Hippocampal formation (tissue), 2 donors: ENCODE data around the gene PAEP.

Experiments
- DNase-seq, 2 donors: peaks; one replicate each; lab custom pipeline; 2025; lab: John Stamatoyannopoulos, UW

The PAEP gene

DNA sequence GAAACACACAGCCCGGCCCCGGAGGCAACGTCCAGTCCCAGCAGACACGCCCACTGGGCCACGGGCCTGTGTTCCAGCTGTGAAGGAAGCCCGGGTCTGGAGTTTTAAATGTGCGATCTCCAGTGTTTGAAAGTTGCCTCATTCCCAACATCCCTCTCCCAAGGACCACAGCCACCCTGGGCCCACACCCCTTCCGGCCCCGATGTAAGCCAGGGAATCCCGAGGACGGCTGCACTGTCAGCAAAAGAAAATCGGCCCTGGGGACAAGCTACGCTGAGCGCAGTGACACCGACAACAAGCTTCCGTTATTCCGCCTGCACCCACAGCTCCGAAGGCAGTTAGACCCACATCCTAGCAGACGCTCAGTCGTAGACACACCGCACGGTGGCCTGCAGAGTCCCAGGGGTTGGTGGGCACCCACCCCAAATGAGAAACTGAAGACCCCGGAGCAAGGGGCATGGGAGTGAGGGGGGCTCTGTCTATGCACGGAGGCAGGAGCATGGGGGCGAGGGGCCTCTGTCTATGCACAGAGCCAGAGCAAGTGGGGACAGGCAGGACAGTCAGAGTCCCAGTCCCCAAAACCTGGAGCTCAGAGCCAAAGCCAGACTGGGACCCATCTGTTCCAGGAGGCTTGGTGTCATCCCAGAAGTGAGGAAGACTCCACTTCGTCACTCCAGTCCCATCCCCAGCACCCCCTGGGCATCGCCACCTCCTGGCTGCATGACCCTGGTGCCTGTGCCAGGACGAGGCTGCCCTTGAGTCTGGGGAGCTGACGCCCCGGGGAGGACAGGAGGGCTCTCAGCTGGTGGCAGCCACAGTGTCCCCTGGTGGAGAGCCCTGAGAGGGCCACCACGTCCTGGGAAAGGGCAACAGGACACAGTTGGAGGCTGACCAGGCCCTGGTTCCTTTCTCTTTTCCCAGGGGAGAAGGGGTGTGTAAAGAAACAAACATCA lies 54.4 kb downstream of the PAEP start:
- no peak for DNase-seq
